H1 (cell line): ENCODE results near the gene CASQ1.

Source experiments
- CHD2 ChIP-seq: IDR thresholded peaks from 2 replicates; pipeline ENCODE4 v1.6.1; 2012; ENCODE audit warnings: low read length, improper control_type of control experiment
- CTCF ChIP-seq, 3 experiments: IDR thresholded peaks; 1 replicate in 2 of 3; 2 replicates in 1 of 3; pipeline versions ENCODE4 v1.5.1 to v1.6.1; 2011; ENCODE audit warnings: low read length in 3 of 3, mild to moderate bottlenecking in 3 of 3, inconsistent platforms in 2 of 3, low read depth in 1 of 3, moderate library complexity in 1 of 3; ENCODE audit not compliant: insufficient read depth in 1 of 3; ENCODE audit errors: control extremely low read depth in 1 of 3
- EP300 ChIP-seq, 2 experiments: IDR thresholded peaks; 1 replicate in 1 of 2; 2 replicates in 1 of 2; pipeline ENCODE4 v1.6.1; 2011 to 2012; ENCODE audit warnings: low read depth in 2 of 2, low read length in 2 of 2, mild to moderate bottlenecking in 2 of 2, borderline replicate concordance in 1 of 2, inconsistent platforms in 1 of 2, moderate library complexity in 1 of 2
- GTF2F1 ChIP-seq: IDR thresholded peaks from 2 replicates; pipeline ENCODE4 v1.6.1; 2012; ENCODE audit warnings: low read depth, low read length, improper control_type of control experiment, borderline replicate concordance
- POLR2A ChIP-seq, 2 experiments: IDR thresholded peaks; 1 replicate in 1 of 2; 2 replicates in 1 of 2; pipeline ENCODE4 v1.6.1; 2011; ENCODE audit warnings: low read depth in 2 of 2, low read length in 2 of 2, mild to moderate bottlenecking in 2 of 2; ENCODE audit errors: control extremely low read depth in 1 of 2
- RBBP5 ChIP-seq: IDR thresholded peaks from 2 replicates; pipeline ENCODE4 v1.7.1; 2012; ENCODE audit warnings: low read depth, mild to moderate bottlenecking, inconsistent platforms, low read length, moderate library complexity, borderline replicate concordance
- RXRA ChIP-seq: IDR thresholded peaks from 2 replicates; pipeline ENCODE4 v1.6.1; 2011; ENCODE audit warnings: low read depth, mild to moderate bottlenecking, low read length, moderate library complexity; ENCODE audit not compliant: insufficient read depth
- SUZ12 ChIP-seq: fragments of 200-600 bp; sonication (generic); IDR thresholded peaks from 2 replicates; pipeline ENCODE4 v1.6.1; 2012; ENCODE audit warnings: mild to moderate bottlenecking, inconsistent platforms, low read length, moderate library complexity, mixed read lengths
- YY1 ChIP-seq: IDR thresholded peaks from 2 replicates; pipeline ENCODE4 v1.6.1; 2011; ENCODE audit warnings: low read depth, mild to moderate bottlenecking, low read length

GRCh38 chr1:160143695-160144094, 46.7 kb upstream of the CASQ1 start:
- TF ChIP-seq SUZ12 = no peak
- no peak for TF ChIP-seq CTCF (IDR thresholded peaks at IDR 0.05; ENCODE audit: control extremely low read depth in 1 of 3, insufficient read depth in 1 of 3, low read depth in 1 of 3, low read length in 3 of 3)
- no peak for TF ChIP-seq POLR2A (IDR thresholded peaks at IDR 0.05; ENCODE audit: control extremely low read depth in 1 of 2, low read depth in 2 of 2, low read length in 2 of 2)
- no peak for TF ChIP-seq RXRA
- TF ChIP-seq YY1 = no peak
- no peak for TF ChIP-seq GTF2F1
- no peak for TF ChIP-seq CHD2
- no peak for TF ChIP-seq EP300 (IDR thresholded peaks at IDR 0.05; ENCODE audit: borderline replicate concordance in 1 of 2, low read depth in 2 of 2, low read length in 2 of 2)
- TF ChIP-seq RBBP5 = no peak
